Esophagus squamous epithelium (tissue), 5 donors: Measurements from ENCODE around the gene GMDS. TPM values are rescaled to one million over a fixed set of nuclear protein-coding genes. Genes with fewer than 3 reads are reported as not detected.

Experiments
- DNase-seq: peaks from one replicate; lab custom pipeline; 2025; lab: John Stamatoyannopoulos, UW
- H3K27ac ChIP-seq, 4 donors: fragments of 200-600 bp; sonication (generic); one replicate each; pipeline ENCODE4 v1.5.1; 2016 to 2019; ENCODE audit warnings: mild to moderate bottlenecking in 1 of 4
- H3K27me3 ChIP-seq, 4 donors: fragments of 200-600 bp; sonication (generic); 1 replicate in 3 of 4; 2 replicates in 1 of 4; pipeline versions ENCODE4 v1.5.1 to v1.6.0; 2017 to 2021; ENCODE audit warnings: antibody characterized with exemption in 1 of 4
- H3K36me3 ChIP-seq, 3 donors: fragments of 200-600 bp; sonication (generic); one replicate each; pipeline ENCODE4 v1.5.1; 2016 to 2019
- H3K4me1 ChIP-seq, 3 donors: fragments of 200-600 bp; sonication (generic); one replicate each; pipeline ENCODE4 v1.5.1; 2017 to 2019
- H3K4me3 ChIP-seq, 4 donors: fragments of 200-600 bp; sonication (generic); 1 replicate in 3 of 4; 2 replicates in 1 of 4; pipeline ENCODE4 v1.5.1; 2016 to 2019; ENCODE audit warnings: mild to moderate bottlenecking in 2 of 4, moderate library complexity in 1 of 4
- H3K9me3 ChIP-seq, 3 donors: fragments of 200-600 bp; sonication (generic); one replicate each; pipeline ENCODE4 v1.5.1; 2016 to 2019
- POLR2A ChIP-seq, 4 donors: fragments of 450-650 bp; IDR thresholded peaks; one replicate each; pipeline ENCODE4 v1.6.1; 2017; ENCODE audit warnings: antibody characterized with exemption in 4 of 4, mild to moderate bottlenecking in 4 of 4, moderate library complexity in 3 of 4
- WGBS, 2 donors: methylation state at CpG; one replicate each; pipeline ENCODE4 v1.1.5; 2018; 5-methylcytosine and 5-hydroxymethylcytosine counted together
- intact Hi-C: fragments of 100-400 bp; cut with DNase I; formaldehyde crosslinking; loops from one replicate; pipeline ENCODE4 v1.15.0; 2022
- total RNA-seq, 4 donors: library from RNA; depleted of rRNA; stranded (reverse); fragments of >200 nt; gene quantifications; one replicate each; pipeline ENCODE4 v1.1.0, GENCODE V29; 2016
- TF ChIP-seq, protein P1 (sequence below), 6 experiments: fragments of 450-650 bp in 4 of 6; fragments of 200-600 bp in 2 of 6; sonication (generic) in 2 of 6; IDR thresholded peaks; one replicate each; pipeline ENCODE4 v1.5.1; 2016 to 2019; ENCODE audit warnings: antibody characterized with exemption in 6 of 6, mild to moderate bottlenecking in 4 of 6, moderate library complexity in 4 of 6
- donor health status: DM: yes; HTN: yes; CAD: no.

Gene GMDS
- total RNA-seq, 4 donors from 2014 or later: 17.9 to 58.7 (median 36.7) TPM

DNA sequence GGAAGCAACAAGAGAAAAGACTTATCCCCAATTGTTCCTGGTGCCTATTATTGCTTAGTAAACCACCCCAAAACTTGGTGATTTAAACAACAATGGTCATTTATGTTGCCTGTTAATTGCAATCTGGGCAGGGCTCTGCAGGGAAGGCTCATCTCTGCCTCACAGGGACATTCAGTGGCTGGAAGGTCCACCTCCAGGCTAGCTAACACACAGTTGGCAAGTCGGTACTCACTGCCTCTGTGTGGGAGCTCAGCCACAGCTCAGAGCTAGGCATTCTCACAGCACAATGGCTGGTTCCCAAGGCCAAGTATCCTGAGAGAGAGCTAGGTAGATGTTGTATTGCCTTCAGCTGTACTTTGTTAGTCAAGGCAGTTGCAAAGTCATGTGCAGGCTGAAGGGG is 18.5 kb upstream of the GMDS start:
- Histone ChIP-seq H3K27ac (no peak overlapping the region), H3K9me3 (no peaks in the 10 kb centered on the region), H3K36me3 (peaks cover 0 to 17% (median 0%) of the 10 kb centered on the region in 3 donors), H3K4me1 (no peaks in the 10 kb centered on the region), H3K27me3 (no peaks in the 10 kb centered on the region), H3K4me3 (no peak overlapping the region)
- TF ChIP-seq, protein P1, sequence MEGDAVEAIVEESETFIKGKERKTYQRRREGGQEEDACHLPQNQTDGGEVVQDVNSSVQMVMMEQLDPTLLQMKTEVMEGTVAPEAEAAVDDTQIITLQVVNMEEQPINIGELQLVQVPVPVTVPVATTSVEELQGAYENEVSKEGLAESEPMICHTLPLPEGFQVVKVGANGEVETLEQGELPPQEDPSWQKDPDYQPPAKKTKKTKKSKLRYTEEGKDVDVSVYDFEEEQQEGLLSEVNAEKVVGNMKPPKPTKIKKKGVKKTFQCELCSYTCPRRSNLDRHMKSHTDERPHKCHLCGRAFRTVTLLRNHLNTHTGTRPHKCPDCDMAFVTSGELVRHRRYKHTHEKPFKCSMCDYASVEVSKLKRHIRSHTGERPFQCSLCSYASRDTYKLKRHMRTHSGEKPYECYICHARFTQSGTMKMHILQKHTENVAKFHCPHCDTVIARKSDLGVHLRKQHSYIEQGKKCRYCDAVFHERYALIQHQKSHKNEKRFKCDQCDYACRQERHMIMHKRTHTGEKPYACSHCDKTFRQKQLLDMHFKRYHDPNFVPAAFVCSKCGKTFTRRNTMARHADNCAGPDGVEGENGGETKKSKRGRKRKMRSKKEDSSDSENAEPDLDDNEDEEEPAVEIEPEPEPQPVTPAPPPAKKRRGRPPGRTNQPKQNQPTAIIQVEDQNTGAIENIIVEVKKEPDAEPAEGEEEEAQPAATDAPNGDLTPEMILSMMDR (IDR thresholded peaks at IDR 0.05): no peak
- TF ChIP-seq POLR2A (IDR thresholded peaks at IDR 0.05): no peak
- intact Hi-C loops: no loop called here
- DNase-seq: no peak
- WGBS, 2 donors: 83% methylated on average over 1 of the region's 1 CpG; no CpG with 5 or more reads in 1 of the 2 donors

DNA sequence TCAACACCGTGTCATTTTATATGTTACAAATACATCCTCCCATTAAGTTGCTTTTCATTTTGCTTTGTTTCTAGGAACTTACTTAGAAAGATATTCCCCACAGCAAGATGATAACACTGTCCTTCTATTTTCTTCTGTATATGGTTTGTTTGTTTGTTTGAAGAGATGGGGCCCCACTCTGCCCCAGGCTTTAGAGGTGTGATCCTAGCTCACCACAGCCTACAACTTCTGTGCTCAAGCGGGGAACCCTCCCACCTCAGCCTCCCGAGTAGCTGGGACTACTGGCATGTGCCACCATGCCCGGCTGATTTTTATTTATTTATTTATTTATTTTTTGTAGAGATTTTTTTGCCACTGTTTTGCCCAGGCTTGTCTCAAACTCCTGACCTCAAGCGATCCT is 14.2 kb upstream of the GMDS start:
- 76 to 84% methylated on average over 5 of the region's 5 CpGs for WGBS, 2 donors
- no peaks in the 10 kb centered on the region for H3K4me1 ChIP-seq
- TF ChIP-seq, protein P1 (IDR thresholded peaks at IDR 0.05): no peak
- no peak for TF ChIP-seq POLR2A (IDR thresholded peaks at IDR 0.05)
- peaks cover 0 to 12% (median 6%) of the 10 kb centered on the region in 3 donors for H3K9me3 ChIP-seq
- H3K4me3 ChIP-seq: no peak overlapping the region
- no peaks in the 10 kb centered on the region for H3K27me3 ChIP-seq
- DNase-seq: no peak
- intact Hi-C loops: no loop called here
- no peak overlapping the region for H3K27ac ChIP-seq
- H3K36me3 ChIP-seq: peaks cover 0 to 25% (median 0%) of the 10 kb centered on the region in 3 donors

DNA sequence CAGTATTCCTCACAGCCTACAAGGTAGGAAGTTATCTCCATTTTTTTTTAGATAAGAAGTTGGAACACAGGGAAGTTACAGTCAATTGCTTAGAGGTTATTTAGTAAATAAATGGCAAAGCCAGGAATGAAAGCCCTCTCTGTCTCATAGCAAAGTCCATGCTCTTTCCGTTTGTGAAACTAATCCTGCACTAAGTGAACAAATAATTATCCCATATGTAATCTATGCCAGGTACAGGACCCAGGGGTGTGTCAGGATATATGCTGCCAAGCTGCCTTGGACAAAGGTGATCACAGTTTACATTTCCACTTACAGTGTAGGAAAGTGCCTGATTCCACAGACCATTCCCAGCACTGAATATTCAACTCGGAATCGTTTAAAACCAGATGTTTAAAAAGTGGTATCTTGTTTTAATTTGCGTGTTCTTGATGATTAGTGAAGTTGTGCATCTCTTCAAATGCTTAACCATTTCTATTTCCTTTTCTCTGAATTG is 13.6 kb upstream of the GMDS start:
- H3K4me1 ChIP-seq: no peaks in the 10 kb centered on the region
- DNase-seq: no peak
- H3K27ac ChIP-seq: no peak overlapping the region
- no peaks in the 10 kb centered on the region for H3K27me3 ChIP-seq
- WGBS, 2 donors: 36 to 41% methylated on average over 4 of the region's 4 CpGs
- TF ChIP-seq, protein P1 (IDR thresholded peaks at IDR 0.05): no peak
- no peak for TF ChIP-seq POLR2A (IDR thresholded peaks at IDR 0.05)
- intact Hi-C loops: no loop called here
- H3K4me3 ChIP-seq: no peak overlapping the region
- H3K9me3 ChIP-seq: peaks cover 0 to 13% (median 6%) of the 10 kb centered on the region in 3 donors
- H3K36me3 ChIP-seq: peaks cover 0 to 25% (median 0%) of the 10 kb centered on the region in 3 donors

DNA sequence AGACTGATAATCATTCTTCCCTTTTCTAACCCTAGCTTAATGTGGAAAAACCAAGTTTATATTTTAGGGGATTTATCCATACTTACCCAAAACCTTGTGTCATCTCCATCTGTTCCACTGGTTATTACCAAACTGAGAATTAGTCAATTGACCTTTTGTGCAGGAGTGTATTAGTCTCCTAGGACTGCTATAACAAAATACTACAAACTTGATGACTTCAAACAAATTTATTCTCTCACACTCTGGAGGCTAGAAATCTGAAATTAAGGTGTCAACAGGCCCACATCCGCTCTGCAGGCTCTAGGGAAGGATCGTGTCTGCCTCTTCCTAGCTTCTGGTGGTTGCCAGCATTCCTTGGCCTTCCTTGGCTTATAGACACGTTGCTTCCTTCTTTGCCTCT is 12.7 kb upstream of the GMDS start:
- peaks cover 0 to 13% (median 6%) of the 10 kb centered on the region in 3 donors for H3K9me3 ChIP-seq
- no peak for DNase-seq
- H3K36me3 ChIP-seq: peaks cover 0 to 25% (median 0%) of the 10 kb centered on the region in 3 donors
- TF ChIP-seq POLR2A (IDR thresholded peaks at IDR 0.05): no peak
- TF ChIP-seq, protein P1 (IDR thresholded peaks at IDR 0.05): no peak
- H3K4me1 ChIP-seq: no peaks in the 10 kb centered on the region
- intact Hi-C loops: no loop called here
- WGBS, 2 donors: 88 to 89% methylated on average over 3 of the region's 3 CpGs
- H3K27me3 ChIP-seq: no peaks in the 10 kb centered on the region
- H3K4me3 ChIP-seq: no peak overlapping the region
- H3K27ac ChIP-seq: no peak overlapping the region

DNA sequence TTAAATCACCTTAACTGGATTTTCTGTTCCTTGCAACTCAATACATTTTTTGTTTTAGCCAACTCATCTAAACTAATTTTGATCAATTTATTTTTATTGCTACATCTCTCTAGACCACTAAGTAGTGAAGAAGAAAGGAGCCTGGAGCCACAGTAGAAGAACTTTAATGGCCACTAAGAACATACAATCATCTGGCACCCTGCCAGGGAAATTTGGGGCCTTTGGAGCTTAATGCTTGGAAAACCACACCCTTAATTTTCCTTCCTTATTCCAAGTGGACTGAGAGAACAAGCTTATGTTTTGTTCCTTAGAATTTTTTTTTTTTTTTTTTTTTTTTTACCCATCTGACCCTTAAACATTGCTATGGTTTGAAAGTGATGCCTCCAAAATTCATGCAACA is 12.0 kb upstream of the GMDS start:
- intact Hi-C loops: no loop called here
- Histone ChIP-seq H3K4me3 (no peak overlapping the region), H3K27ac (no peak overlapping the region)

More for the DNA sequence above, 12.0 kb upstream of the GMDS start:
- Histone ChIP-seq H3K36me3 (peaks cover 0 to 33% (median 0%) of the 10 kb centered on the region in 3 donors), H3K27me3 (no peaks in the 10 kb centered on the region), H3K4me1 (no peaks in the 10 kb centered on the region), H3K9me3 (peaks cover 0 to 13% (median 6%) of the 10 kb centered on the region in 3 donors)
- TF ChIP-seq, protein P1 (IDR thresholded peaks at IDR 0.05): no peak
- TF ChIP-seq POLR2A (IDR thresholded peaks at IDR 0.05): no peak
- DNase-seq: no peak
